Prostate gland (tissue), 2 donors: ENCODE results near the gene RASA4. TPM values are rescaled to one million over a fixed set of nuclear protein-coding genes. Genes with fewer than 3 reads are reported as not detected.
"Not testable (repeated sequence)": the region's sequence is repeated elsewhere in the genome, so short reads cannot be mapped to it uniquely, and the experiment has no call there.

Source experiments
- DNase-seq: peaks from one replicate; pipeline ENCODE4 v3.0.0-alpha.2; 2019; ENCODE audit warnings: low spot score
- H3K27ac ChIP-seq, 2 donors: fragments of 200-600 bp; sonication (generic); 2 replicates each; pipeline ENCODE4 v1.5.1; 2017 to 2019
- H3K27me3 ChIP-seq: fragments of 200-600 bp; sonication (generic); replicated peaks from 2 replicates; pipeline ENCODE4 v1.5.1; 2019; ENCODE audit not compliant: insufficient read depth
- H3K36me3 ChIP-seq, 2 donors: fragments of 200-600 bp; sonication (generic); 1 replicate in 1 of 2; 2 replicates in 1 of 2; pipeline versions ENCODE4 v1.5.1 to v1.8.1; 2017 to 2019
- H3K4me1 ChIP-seq: fragments of 200-600 bp; sonication (generic); replicated peaks from 2 replicates; pipeline ENCODE4 v1.5.1; 2019
- H3K4me3 ChIP-seq, 2 donors: fragments of 200-600 bp; sonication (generic); 2 replicates each; pipeline ENCODE4 v1.5.1; 2017 to 2019
- H3K9me3 ChIP-seq: fragments of 200-600 bp; sonication (generic); 2 replicates; pipeline ENCODE4 v1.5.1; 2017
- WGBS: methylation state at CpG from one replicate; pipeline ENCODE4 v1.1.5; 2018; 5-methylcytosine and 5-hydroxymethylcytosine counted together
- intact Hi-C: fragments of 100-400 bp; cut with DNase I; formaldehyde crosslinking; loops from one replicate; pipeline ENCODE4 v1.14.2; 2022
- total RNA-seq, 2 donors: library from RNA; depleted of rRNA; stranded (reverse); fragments of >200 nt; gene quantifications; one replicate each; pipeline ENCODE4 v1.1.0, GENCODE V29; 2016

RASA4 gene
- total RNA-seq, 2 donors from 2014 or later = 10.5 to 59.6 TPM

DNA sequence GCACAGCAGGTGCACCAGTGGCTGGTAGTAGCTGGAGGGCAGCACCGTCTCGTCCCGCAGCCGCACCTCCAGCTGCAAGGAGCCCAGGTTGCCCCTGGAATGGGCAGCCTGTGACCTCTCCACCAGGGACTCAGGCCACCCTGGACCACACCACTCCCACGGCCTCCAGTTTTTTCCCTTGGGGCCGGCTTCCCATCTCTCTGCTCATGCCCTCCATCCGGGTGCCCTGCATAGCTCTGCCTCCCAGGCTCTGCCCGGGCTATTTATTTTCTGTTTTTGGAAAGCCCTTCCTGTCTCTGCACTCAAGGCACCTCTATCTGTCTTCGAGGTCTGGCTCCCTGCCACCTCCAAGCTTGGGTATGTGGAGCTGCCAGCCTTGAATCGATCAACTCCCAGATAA, 20.5 kb downstream of the RASA4 start:
- DNase-seq, intact Hi-C loops, H3K9me3 ChIP-seq, H3K4me3 ChIP-seq, H3K27ac ChIP-seq, H3K27me3 ChIP-seq, H3K36me3 ChIP-seq, H3K4me1 ChIP-seq: not testable (repeated sequence)
- 73% methylated on average over 7 of the region's 10 CpGs for WGBS

DNA sequence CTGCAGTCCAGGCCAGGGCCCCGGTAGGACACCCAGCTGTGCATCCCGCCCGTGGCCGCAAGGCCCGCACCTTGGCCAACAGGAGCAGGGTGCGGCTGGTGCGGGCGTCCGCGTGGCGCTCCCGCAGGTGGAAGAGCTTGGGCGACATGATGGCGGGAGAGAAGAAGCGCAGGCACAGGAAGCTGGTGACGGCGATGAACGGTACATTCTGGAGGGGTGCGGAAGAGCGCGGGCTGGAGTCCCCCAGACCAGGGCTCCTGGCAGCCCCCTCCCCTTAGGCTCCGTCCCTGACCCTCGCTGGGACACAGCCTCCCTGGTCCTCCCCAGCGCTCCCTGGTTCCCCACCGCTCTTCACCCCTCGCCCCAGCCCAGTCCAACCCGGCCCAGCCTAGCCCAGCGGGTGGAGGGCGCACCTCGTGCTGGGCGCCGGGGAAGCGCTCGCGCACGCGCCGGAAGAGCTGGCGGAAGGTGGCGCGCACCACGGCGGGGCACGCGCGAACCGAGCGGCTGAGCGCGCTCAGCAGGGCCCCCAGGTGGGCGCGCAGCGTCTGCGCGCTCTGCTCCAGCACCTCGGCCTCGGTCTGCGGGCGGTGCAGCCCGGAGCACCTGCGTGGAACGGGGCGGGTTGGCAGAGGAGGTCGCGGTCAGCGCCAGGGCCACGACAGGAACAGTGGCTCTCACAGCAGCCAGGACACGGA, 22.8 kb downstream of the RASA4 start:
- DNase-seq, H3K9me3 ChIP-seq, H3K27ac ChIP-seq, H3K36me3 ChIP-seq, intact Hi-C loops, H3K27me3 ChIP-seq, H3K4me3 ChIP-seq, H3K4me1 ChIP-seq: not testable (repeated sequence)
- WGBS = no CpG with 5 or more reads among the region's 68 CpGs

DNA sequence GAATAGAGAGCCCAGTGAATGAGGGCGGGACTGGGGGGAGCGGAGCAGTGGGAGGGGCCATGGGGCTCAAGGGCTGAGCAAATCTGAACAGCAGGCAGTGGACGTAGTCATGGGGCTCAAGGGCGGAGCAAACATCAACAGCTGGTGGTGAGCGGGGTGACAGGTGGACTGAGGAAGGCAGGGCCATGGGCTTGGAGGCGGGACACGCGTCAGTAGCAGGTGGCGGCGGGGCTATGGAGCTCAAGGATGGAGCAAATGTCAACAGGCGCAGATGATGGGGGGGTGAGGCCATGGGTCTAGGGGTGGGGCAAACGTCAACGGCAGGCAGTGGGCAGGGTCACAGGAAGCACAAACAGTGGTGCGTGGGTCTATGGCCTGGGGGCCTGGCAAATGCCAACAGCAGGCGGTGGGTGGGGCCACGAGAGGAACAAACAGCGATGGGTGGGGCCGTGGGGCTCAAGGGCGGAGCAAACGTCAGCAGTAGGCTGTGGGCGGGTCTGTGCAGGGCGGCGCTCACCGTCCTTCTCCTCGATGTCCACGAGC, 24.0 kb downstream of the RASA4 start:
- H3K27ac ChIP-seq, H3K9me3 ChIP-seq, H3K4me1 ChIP-seq, intact Hi-C loops, H3K4me3 ChIP-seq, H3K27me3 ChIP-seq, H3K36me3 ChIP-seq: not testable (repeated sequence)
- DNase-seq = peak; percentile 5
- WGBS = 33% methylated on average over 10 of the region's 26 CpGs

DNA sequence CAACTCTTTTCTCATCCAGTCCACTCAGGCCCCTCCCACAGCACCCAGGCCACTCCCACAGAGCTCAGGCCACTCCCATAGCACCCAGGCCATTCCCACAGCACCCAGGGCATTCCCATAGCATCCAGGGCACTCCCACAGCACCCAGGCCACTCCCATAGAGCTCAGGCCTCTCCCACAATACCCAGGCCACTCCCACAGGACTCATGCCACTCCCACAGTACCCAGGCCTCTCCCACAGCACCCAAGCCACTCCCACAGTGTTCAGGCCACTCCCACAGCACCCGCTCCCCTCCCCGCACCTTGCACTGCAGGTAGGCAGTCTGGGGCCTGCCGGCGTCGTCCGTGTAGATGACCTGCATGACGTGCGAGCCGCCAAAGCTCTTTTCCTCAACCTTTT, 26.7 kb downstream of the RASA4 start:
- H3K27me3 ChIP-seq, H3K9me3 ChIP-seq, DNase-seq, H3K27ac ChIP-seq, H3K4me1 ChIP-seq, H3K36me3 ChIP-seq, intact Hi-C loops, H3K4me3 ChIP-seq: not testable (repeated sequence)
- no CpG with 5 or more reads among the region's 9 CpGs for WGBS

DNA sequence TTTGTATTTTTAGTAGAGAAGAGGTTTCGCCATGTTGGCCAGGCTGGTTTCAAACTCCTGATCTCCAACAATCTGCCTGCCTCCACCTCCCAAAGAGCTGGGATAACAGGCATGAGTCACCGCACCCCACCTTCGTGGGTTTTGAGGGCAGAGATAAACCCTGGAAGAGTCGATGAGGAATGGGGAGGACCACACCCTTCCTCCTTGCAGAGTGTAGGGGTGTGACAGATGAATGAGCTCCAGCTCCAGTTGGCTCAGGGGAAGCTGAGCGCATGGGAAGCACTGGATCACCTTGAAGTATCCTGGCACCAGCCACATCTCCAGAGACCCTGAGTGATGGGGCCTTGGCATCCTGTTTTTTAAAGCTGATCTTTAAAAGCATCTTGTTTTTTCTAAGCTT, 33.1 kb downstream of the RASA4 start:
- DNase-seq, H3K9me3 ChIP-seq, H3K4me1 ChIP-seq, H3K27ac ChIP-seq, H3K27me3 ChIP-seq, H3K36me3 ChIP-seq, H3K4me3 ChIP-seq, intact Hi-C loops: not testable (repeated sequence)
- WGBS = no CpG with 5 or more reads among the region's 5 CpGs

DNA sequence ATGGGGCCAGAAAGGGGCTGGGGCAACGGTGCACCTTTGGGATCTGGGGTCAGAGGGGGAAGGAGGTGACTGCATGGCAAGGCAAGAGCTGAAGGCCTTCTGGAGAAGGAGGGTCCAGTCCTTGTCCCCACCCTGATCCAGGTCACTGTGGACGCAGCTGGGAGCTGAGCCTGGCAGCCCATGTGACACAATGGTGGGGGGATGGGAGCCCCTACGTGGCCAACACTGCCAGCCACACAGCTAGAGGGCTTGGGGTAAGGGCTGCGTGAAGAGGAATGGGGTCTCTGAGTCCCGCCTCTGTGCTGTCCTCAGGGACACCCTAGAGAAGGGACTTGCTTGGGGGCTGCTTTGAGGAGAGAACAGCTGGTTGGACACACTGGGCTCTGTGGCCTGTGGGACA, 34.8 kb downstream of the RASA4 start:
- H3K4me1 ChIP-seq, H3K36me3 ChIP-seq, intact Hi-C loops, H3K27me3 ChIP-seq, H3K9me3 ChIP-seq, DNase-seq, H3K4me3 ChIP-seq, H3K27ac ChIP-seq: not testable (repeated sequence)
- no CpG with 5 or more reads among the region's 5 CpGs for WGBS

DNA sequence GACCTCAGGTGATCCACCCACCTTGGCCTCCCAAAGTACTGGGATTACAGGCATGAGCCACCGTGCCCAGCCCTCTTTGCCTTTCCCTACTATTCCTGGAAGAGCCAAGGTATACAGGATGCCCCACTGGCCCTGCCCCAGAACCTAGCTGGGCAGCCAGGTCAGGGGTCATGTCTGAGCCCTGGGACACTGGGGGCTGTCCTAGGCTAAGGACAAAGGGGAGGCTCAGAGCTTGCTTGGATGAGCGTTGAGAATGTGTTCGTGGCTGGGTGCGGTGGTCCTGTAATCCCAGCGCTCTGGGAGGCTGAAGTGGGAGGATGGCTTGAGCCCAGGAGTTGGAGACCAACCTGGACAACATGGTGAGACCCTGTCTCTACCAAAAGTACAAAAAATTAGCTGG, 38.1 kb downstream of the RASA4 start:
- H3K27ac ChIP-seq, H3K9me3 ChIP-seq, H3K4me1 ChIP-seq, H3K4me3 ChIP-seq, H3K36me3 ChIP-seq, DNase-seq, H3K27me3 ChIP-seq, intact Hi-C loops: not testable (repeated sequence)
- WGBS = 88% methylated on average over 5 of the region's 5 CpGs

DNA sequence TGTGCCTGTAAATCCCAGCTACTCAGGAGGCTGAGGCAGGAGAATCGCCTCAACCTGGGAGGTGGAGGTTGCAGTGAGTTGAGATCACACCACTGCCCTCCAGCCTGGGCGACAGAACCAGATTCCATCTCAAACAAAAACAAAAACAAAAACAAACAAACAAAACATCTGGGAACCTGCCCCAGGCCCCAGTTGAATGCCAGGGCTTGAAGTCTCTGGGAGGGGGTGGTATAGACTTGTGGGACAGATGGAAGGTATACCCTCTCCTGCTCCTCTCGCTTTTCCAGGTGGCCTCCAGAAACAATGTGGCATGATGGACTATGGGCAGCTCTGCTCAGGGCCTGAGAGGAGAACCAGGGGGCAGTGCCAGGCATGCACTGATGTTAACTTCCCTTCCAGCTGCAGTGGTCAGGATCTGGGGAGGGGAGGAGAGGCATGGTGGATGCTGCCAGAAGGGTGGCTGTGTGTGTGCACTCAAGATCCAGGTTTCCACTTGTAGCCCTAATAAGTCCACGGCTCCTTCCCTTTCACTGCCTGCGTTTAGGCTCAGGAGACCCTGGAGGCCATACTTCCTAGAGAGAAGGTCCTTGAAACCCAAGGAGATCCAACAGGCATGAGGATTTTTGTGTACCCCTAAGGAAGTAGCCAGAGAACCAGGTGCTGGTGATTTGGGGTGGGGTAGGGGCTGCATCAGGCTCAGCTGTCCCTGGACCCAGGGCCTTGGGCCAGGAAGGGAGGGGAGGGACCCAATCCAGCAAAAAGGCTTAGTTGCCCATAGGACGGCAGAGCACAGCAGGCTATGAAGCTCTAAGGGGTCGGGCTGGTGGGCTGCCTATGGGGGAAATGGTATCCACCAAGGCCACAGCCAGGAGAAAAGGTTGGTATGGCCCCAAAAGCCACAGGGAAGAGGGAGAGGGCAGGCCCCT, 39.0 kb downstream of the RASA4 start:
- H3K27ac ChIP-seq, H3K4me3 ChIP-seq, H3K4me1 ChIP-seq, DNase-seq, H3K36me3 ChIP-seq, H3K27me3 ChIP-seq, intact Hi-C loops, H3K9me3 ChIP-seq: not testable (repeated sequence)
- WGBS = 87% methylated on average over 7 of the region's 7 CpGs

DNA sequence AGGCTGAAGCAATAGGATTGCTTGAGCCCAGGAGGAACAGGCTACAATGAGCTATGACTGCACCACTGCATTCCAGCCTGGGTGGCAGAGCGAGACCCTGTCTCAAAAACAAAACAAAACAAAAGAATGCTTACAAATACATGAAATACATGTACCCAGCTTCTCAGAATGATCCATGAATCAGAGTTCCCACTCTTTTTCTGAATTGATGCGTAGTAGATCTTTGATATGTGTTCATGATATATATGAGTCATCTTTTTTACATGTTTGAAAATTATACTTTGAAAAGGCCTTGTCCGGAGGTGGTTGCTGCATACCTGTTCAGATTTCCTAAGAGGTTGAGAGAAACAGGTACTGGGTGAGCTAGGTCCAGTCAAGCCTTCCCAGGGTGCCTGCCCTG, 40.2 kb downstream of the RASA4 start:
- H3K27me3 ChIP-seq, H3K9me3 ChIP-seq, intact Hi-C loops, H3K27ac ChIP-seq, H3K36me3 ChIP-seq, DNase-seq, H3K4me1 ChIP-seq, H3K4me3 ChIP-seq: not testable (repeated sequence)
- WGBS = no CpG with 5 or more reads among the region's 3 CpGs

DNA sequence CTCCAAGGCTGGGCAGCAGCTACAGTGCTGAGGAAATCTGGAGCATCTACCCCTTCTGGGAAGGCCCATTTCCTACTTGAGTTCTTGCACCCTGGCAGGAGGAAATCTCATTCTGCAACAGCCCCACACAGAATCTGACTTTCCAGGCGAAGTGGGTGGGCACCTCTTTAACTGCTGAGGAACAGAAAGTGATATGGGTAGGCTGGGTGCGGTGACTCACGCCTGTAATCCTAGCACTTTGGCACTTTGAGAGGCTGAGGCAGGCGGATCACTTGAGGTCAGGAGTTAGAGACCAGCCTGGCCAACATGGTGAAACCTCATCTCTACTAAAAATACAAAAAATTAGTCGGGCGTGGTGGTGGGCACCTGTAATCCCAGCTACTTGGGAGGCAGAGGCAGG, 41.9 kb downstream of the RASA4 start:
- intact Hi-C loops, H3K27me3 ChIP-seq, DNase-seq, H3K4me3 ChIP-seq, H3K36me3 ChIP-seq, H3K27ac ChIP-seq, H3K9me3 ChIP-seq, H3K4me1 ChIP-seq: not testable (repeated sequence)
- WGBS = no CpG with 5 or more reads among the region's 6 CpGs
